ENCODE data around the gene PSMC3. TPM values are rescaled to one million over a fixed set of nuclear protein-coding genes. Genes with fewer than 3 reads are reported as not detected.

PSMC3 gene
- total RNA-seq, 1 experiment from 2014 or later: 181 TPM

- H3K4me1 ChIP-seq (ENCODE audit: control insufficient read depth, insufficient read depth, low read length): peaks cover under 1% of the 10 kb centered on the region
- H3K36me3 ChIP-seq (ENCODE audit: control insufficient read depth, insufficient read depth, low read length): no peaks in the 10 kb centered on the region
- CTCF ChIA-PET: no interaction called here
- DNase-seq (ENCODE audit: low read depth, low spot score) (no peak), ATAC-seq (no peak)
- no TSS peak for BruUV-seq (replicated peaks)
- no peak overlapping the region for H3K27ac ChIP-seq (ENCODE audit: low read length)
- H3K4me3 ChIP-seq (ENCODE audit: low read depth in 2 of 2, low read length in 2 of 2): no peak overlapping the region
- TF ChIP-seq SIN3A (IDR thresholded peaks at IDR 0.05; ENCODE audit: borderline replicate concordance, insufficient read depth, low read depth, low read length): no peak
- TF ChIP-seq REST (IDR thresholded peaks at IDR 0.05; ENCODE audit: insufficient read depth in 1 of 2, low read depth in 2 of 2, low read length in 1 of 2): no peak
- no peak for TF ChIP-seq TCF7L2 (IDR thresholded peaks at IDR 0.05; ENCODE audit: low read depth, low read length)
- TF ChIP-seq CTCF (IDR thresholded peaks at IDR 0.05): no peak
- no peak for TF ChIP-seq POLR2AphosphoS5 (IDR thresholded peaks at IDR 0.05; ENCODE audit: low read depth, low read length)
- in situ Hi-C loops (cut with HindIII; ENCODE audit: low pct_unique_long_range_greater_than_20kb, low sequenced_read_pairs): no loop called here
- POLR2A ChIA-PET: no interaction called here
- H3K9me3 ChIP-seq (ENCODE audit: control insufficient read depth, insufficient read depth, low read depth, low read length): no peaks in the 10 kb centered on the region
- intact Hi-C loops (cut with micrococcal nuclease; ENCODE audit: unreplicated experiment): no loop called here
- no peaks in the 10 kb centered on the region for H3K27me3 ChIP-seq (ENCODE audit: control insufficient read depth, insufficient read depth, low read length)
These were observed 30.8 kb downstream of the PSMC3 start for GRCh38 chr11:47395223-47396048.

GRCh38 chr11:47394322-47395222 lies 31.7 kb downstream of the PSMC3 start:
- H3K27ac ChIP-seq (ENCODE audit: low read length): no peak overlapping the region
- 0 out of 2 replicates have a peak, but pooled peaks have one; percentile 10 for ATAC-seq
- H3K36me3 ChIP-seq (ENCODE audit: control insufficient read depth, insufficient read depth, low read length): no peaks in the 10 kb centered on the region
- no peaks in the 10 kb centered on the region for H3K9me3 ChIP-seq (ENCODE audit: control insufficient read depth, insufficient read depth, low read depth, low read length)
- no peak overlapping the region for H3K4me3 ChIP-seq (ENCODE audit: low read depth in 2 of 2, low read length in 2 of 2)
- POLR2A ChIA-PET: no interaction called here
- H3K27me3 ChIP-seq (ENCODE audit: control insufficient read depth, insufficient read depth, low read length): no peaks in the 10 kb centered on the region
- no peak for TF ChIP-seq REST (IDR thresholded peaks at IDR 0.05; ENCODE audit: insufficient read depth in 1 of 2, low read depth in 2 of 2, low read length in 1 of 2)
- TF ChIP-seq POLR2AphosphoS5 (IDR thresholded peaks at IDR 0.05; ENCODE audit: low read depth, low read length): no peak
- no peak for TF ChIP-seq TCF7L2 (IDR thresholded peaks at IDR 0.05; ENCODE audit: low read depth, low read length)
- no peak for TF ChIP-seq CTCF (IDR thresholded peaks at IDR 0.05)
- TF ChIP-seq SIN3A (IDR thresholded peaks at IDR 0.05; ENCODE audit: borderline replicate concordance, insufficient read depth, low read depth, low read length): no peak
- no peaks in the 10 kb centered on the region; the same call in 1 of the 2 replicates for H3K4me1 ChIP-seq (ENCODE audit: control insufficient read depth, insufficient read depth, low read length)
- in situ Hi-C loops (cut with HindIII; ENCODE audit: low pct_unique_long_range_greater_than_20kb, low sequenced_read_pairs): no loop called here
- no peak for DNase-seq (ENCODE audit: low read depth, low spot score)
- CTCF ChIA-PET: no interaction called here
- intact Hi-C loops (cut with micrococcal nuclease; ENCODE audit: unreplicated experiment): no loop called here
- BruUV-seq (replicated peaks): no TSS peak
